ENCODE results near the gene TUBB.
"Not testable (repeated sequence)": the region's sequence is repeated elsewhere in the genome, so short reads cannot be mapped to it uniquely, and the experiment has no call there.

The TUBB gene

GRCh38 chr6:30741063-30741779 lies 21.1 kb downstream of the TUBB start:
- peak; percentile 46 for DNase-seq (ENCODE audit: low read depth)

- DNase-seq (ENCODE audit: low read depth), result no peak
These were observed 21.7 kb downstream of the TUBB start for GRCh38 chr6:30741789-30742315.

GRCh38 chr6:30742316-30743098 lies 22.4 kb downstream of the TUBB start, which contains the start of gene FLOT1:
Gene FLOT1 (minus strand): TSS chr6:30742687. CDS start chr6:30742189, 498 bp downstream.
- peak; percentile 97 for DNase-seq (ENCODE audit: low read depth)

GRCh38 chr6:30743099-30744053 lies 23.2 kb downstream of the TUBB start:
- peak; percentile 44 for DNase-seq (ENCODE audit: low read depth)

GRCh38 chr6:30744054-30744805 lies 24.1 kb downstream of the TUBB start, which contains the start of gene IER3:
Gene IER3 (minus strand): TSS chr6:30744547. CDS start chr6:30744518, 29 bp downstream.
- peak; percentile 93 for DNase-seq (ENCODE audit: low read depth)

DNA sequence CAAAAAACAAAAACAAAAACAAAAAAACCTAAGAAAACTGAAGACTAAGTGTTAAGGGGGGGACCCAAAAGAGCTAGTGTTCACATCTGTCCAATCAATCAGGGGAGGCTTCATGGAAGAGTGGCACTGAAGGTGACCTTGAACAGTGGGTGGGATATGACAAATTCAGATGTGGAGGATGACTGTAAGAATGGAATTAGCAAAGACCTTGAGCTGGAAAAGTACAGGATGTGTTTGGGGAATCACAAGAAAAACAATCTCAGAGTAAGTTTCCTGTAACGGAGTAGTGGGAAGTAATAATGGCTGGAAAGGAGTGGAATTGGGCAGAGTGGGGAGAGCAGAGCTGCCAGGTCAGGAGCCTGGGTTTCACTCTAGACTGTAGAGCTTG lies 27.1 kb downstream of the TUBB start:
- DNase-seq (ENCODE audit: low read depth), result no peak

DNA sequence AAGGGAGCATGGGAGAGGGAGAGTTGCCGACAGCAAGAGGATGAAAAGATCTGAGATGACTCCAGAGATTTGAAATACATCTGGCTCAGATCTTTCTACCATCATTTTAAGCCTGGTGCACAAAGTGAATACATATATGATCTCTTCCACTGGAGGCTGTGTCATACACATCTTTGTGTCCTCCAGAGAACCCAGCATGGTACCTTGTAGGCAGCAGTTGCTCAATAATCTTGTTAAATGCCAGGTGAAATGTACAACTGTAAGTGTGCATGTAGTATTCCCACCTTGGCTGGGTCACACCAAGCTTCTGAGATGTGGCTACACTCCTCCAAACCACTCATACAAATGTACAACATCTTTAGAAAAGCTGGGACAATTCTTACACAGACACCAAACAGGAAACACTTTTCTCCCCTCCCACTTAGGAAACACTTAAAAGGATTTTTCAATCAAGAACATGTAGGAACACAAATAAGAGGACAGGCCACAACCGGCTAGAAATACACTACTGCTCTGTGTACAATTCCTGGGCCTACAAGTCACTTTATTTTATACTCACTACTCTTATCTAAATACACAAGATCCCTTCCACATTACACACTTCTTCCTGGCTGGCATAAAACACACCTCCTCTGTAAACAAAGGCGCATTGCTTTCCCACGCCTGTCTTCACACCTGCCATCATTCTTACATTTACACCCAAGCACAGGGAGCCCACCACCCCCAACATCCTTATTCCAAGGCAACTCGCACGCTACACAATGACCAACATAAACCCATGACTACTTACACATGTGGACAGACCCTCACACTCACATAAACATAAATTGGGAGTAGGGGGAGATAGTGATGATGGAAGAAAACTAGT lies 28.0 kb downstream of the TUBB start:
- DNase-seq (ENCODE audit: low read depth), result no peak

DNA sequence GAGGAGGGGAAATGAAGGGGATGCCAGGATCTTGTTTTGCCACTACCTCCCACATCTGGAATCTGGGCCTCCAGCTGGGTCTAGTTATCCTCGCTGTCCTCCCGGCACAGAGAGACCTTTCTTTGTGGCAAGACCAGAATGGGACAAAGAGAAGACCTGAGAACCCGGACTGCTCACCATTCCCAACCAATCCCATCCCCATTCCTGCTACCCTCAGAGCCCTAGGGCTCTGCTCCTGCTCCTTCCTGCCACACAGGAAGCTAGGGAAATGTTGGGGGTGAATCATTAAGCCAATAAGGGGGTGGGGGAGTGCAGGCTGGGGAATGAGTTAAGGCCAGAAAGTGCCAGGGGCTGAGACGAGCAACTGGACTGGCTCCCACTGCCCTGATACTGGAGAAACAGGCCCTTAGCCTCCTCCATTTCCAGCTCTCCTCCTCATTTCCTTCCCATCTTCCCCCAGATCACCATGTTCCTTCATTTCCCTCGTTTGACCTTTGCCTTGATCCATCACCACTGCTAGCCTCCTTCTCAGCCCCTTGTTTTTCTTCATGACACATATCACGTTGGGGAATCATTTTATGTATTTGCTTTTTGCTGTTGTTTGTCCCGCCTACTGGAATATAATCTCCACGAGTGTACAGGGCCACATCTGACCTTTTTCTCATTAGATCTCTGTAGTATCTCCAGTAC lies 28.8 kb downstream of the TUBB start:
- DNase-seq (ENCODE audit: low read depth), result no peak

DNA sequence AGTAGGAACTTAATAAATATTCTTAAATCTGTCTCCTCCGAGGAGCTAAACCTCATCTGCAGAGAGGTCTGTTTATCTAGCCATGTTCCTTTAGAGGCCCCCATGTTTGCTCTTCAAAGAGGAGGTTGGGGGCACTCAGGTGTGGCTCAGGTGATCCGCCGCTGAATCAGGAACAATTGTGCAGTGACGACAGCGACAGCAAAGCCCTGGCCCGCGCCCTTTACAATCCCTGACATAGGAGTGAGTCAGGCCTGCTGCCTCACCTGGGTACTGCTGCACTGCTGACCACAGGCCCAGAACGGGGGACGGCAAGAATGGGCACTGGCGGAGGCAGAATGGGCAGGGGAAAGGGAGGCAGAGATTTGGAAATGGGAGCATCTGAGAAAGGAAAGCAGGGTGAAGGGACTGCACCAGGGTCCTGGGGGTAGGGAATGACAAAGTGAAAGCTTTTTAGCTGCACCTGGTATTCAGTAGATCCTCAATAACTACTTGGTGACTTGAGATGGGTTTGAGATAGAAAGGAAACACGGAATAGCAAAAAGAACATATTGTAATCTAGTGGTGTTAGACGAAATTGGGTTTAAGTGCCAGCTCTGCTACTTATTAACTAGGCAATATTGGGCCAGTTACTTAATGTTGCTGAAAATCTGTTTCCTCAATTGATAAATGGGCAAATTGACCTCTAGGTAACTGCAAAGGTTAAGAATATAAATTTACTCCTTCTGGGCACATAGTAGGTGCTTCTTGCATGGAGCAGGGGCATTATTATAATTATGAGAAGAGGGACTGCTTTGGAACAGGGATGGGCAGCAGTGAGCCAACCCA lies 29.6 kb downstream of the TUBB start:
- DNase-seq (ENCODE audit: low read depth), result no peak

DNA sequence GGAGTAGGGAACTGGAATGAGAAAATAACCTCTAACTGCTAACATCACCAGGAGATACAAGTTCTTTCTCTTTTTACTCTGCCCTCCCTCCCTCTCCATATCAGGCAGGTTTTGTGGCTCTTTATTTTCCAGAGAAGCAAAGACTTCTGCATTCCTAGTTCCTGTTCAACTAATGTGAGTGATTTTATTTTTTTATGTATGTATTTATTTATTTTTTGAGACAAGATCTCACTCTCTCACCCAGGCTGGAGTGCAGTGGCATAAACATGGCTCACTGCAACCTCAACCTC lies 30.2 kb downstream of the TUBB start:
- no peak for DNase-seq (ENCODE audit: low read depth)

- DNase-seq (ENCODE audit: low read depth), result peak; percentile 100
These were observed 32.2 kb downstream of the TUBB start for GRCh38 chr6:30752157-30752927.

DNA sequence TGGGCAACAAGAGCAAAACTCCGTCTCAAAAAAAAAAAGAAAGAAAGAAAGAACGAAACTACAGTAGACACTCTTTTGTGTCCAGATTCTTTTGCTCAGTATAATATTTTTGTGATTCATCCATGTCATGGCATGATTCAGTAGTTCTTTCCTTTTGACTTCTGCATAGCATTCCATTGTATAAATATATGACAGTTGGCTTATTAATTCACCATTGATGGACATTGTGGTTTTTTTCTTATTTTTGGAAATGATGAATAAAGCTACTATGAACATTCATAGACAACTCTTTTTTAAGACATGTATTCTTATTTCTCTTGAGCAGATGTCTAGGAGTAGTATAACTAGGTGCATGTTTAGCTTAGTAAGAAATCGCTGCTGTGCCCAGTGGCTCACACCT lies 34.5 kb downstream of the TUBB start:
- peak; percentile 57 for DNase-seq (ENCODE audit: low read depth)

GRCh38 chr6:30756405-30757003 lies 36.4 kb downstream of the TUBB start:
- DNase-seq (ENCODE audit: low read depth), result not testable (repeated sequence)

- no peak for DNase-seq (ENCODE audit: low read depth)
These were observed 37.2 kb downstream of the TUBB start for GRCh38 chr6:30757261-30757904.

DNA sequence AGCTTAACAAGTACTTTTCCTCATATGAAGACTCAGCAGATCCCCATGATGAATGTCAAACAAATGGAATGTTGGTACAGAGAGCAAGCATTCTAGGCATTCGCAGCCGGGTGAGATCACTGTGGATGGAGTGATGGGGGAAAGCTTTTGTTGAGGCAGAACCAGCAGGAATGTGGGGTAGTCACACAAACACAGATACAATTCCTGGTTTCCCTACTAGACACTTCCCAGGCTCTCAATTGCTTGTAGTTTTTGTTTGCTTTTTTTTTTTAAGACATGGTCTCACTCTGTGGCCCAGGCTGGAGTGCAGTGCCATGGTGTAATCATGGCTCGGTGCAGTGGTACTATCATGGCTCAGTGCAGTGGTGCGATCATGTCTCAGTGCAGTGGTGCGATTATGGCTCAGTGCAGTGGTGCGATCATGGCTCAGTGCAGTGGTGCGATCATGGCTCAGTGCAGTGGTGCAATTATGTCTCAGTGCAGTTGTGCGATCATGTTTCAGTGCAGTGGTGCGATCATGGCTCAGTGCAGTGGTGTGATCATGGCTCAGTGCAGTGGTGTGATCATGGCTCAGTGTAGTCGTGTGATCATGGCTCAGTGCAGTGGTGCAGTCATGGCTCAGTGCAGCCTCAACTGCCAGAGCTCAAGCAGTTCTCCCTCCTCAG lies 39.6 kb downstream of the TUBB start:
- peak; percentile 98 for DNase-seq (ENCODE audit: low read depth)

DNA sequence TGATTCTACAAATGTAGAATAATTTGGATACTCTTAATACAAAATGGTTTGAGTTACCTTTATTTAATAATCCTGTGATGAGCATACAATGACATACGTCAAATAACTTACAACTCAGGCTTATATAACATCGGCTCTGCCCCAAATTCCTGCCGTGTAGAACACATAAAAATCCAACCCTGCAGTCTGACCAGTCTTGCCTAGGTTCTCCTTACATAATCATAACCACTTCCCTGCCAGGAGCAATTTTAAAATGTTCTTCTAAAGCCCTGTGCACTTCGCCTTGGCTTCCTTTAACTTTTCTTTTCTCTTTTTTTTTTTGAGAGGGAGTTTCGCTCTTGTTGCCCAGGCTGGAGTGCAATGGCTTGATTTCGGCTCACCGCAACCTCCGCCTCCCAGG lies 40.4 kb downstream of the TUBB start:
- DNase-seq (ENCODE audit: low read depth), result no peak
